H9 (cell line): ENCODE measurements around the gene SEPTIN5. TPM values are rescaled to one million over a fixed set of nuclear protein-coding genes. Genes with fewer than 3 reads are reported as not detected.

Experiments used
- DNase-seq: peaks from one replicate; pipeline ENCODE4 v3.0.0-alpha.2; 2017
- H2AFZ ChIP-seq: one replicate; pipeline ENCODE4 v1.6.1; 2013; ENCODE audit warnings: mild to moderate bottlenecking, low read length, control low read depth, moderate library complexity
- H2AK5ac ChIP-seq: 2 replicates; pipeline ENCODE4 v1.6.1; 2013; ENCODE audit warnings: low read length, control low read depth, mixed read lengths; ENCODE audit not compliant: insufficient read length
- H2BK120ac ChIP-seq: one replicate; pipeline ENCODE4 v1.6.1; 2013; ENCODE audit warnings: low read depth, mild to moderate bottlenecking, low read length, control low read depth, inconsistent platforms; ENCODE audit not compliant: poor library complexity, severe bottlenecking
- H2BK12ac ChIP-seq: 2 replicates; pipeline ENCODE4 v1.6.1; 2013; ENCODE audit warnings: low read length, control low read depth, mixed read lengths, low read depth; ENCODE audit not compliant: insufficient read length
- H2BK15ac ChIP-seq: 2 replicates; pipeline ENCODE4 v1.6.1; 2013; ENCODE audit warnings: low read depth, low read length, control low read depth
- H2BK20ac ChIP-seq: one replicate; pipeline ENCODE4 v1.6.1; 2013; ENCODE audit warnings: low read depth, mild to moderate bottlenecking, low read length, control low read depth, inconsistent platforms; ENCODE audit not compliant: poor library complexity, severe bottlenecking
- H2BK5ac ChIP-seq: 2 replicates; pipeline ENCODE4 v1.6.1; 2013; ENCODE audit warnings: low read length, control low read depth, mixed read lengths; ENCODE audit not compliant: insufficient read length
- H3K14ac ChIP-seq: 2 replicates; pipeline ENCODE4 v1.6.1; 2013; ENCODE audit warnings: low read length, control low read depth; ENCODE audit not compliant: insufficient read depth
- H3K18ac ChIP-seq: 2 replicates; pipeline ENCODE4 v1.6.1; 2013; ENCODE audit warnings: low read depth, mild to moderate bottlenecking, mixed read lengths, low read length, control low read depth; ENCODE audit not compliant: insufficient read length
- H3K23ac ChIP-seq: 2 replicates; pipeline ENCODE4 v1.6.1; 2013; ENCODE audit warnings: low read length, control low read depth, mixed read lengths, low read depth; ENCODE audit not compliant: insufficient read length
- H3K23me2 ChIP-seq: 2 replicates; pipeline ENCODE4 v1.6.1; 2013; ENCODE audit warnings: low read depth, mild to moderate bottlenecking, mixed read lengths, low read length, control low read depth; ENCODE audit not compliant: insufficient read length, poor library complexity, severe bottlenecking
- H3K27ac ChIP-seq: 2 replicates; pipeline ENCODE4 v1.5.1; 2013; ENCODE audit warnings: low read length, control low read depth, mixed read lengths, low read depth; ENCODE audit not compliant: insufficient read length
- H3K27me3 ChIP-seq: 2 replicates; pipeline ENCODE4 v1.6.1; 2013; ENCODE audit warnings: low read length, control low read depth, inconsistent platforms; ENCODE audit not compliant: insufficient read depth
- H3K4ac ChIP-seq: 2 replicates; pipeline ENCODE4 v1.6.1; 2013; ENCODE audit warnings: low read depth, mild to moderate bottlenecking, control low read depth, inconsistent platforms, low read length, moderate library complexity
- H3K4me1 ChIP-seq: 2 replicates; pipeline ENCODE4 v1.6.1; 2013; ENCODE audit warnings: low read length, control low read depth, inconsistent platforms; ENCODE audit not compliant: insufficient read depth
- H3K4me2 ChIP-seq: 2 replicates; pipeline ENCODE4 v1.6.1; 2013; ENCODE audit warnings: low read length, control low read depth, mixed read lengths; ENCODE audit not compliant: insufficient read length, insufficient read depth
- H3K56ac ChIP-seq: 2 replicates; pipeline ENCODE4 v1.6.1; 2013; ENCODE audit warnings: low read depth, mild to moderate bottlenecking, mixed read lengths, low read length, control low read depth; ENCODE audit not compliant: insufficient read length
- H3K79me1 ChIP-seq: 2 replicates; pipeline ENCODE4 v1.6.1; 2013; ENCODE audit warnings: low read depth, mild to moderate bottlenecking, moderate library complexity, low read length, control low read depth, inconsistent platforms; ENCODE audit not compliant: insufficient read depth, poor library complexity, severe bottlenecking
- H3K79me2 ChIP-seq: 2 replicates; pipeline ENCODE4 v1.6.1; 2013; ENCODE audit warnings: low read length, control low read depth, inconsistent platforms; ENCODE audit not compliant: insufficient read depth
- H3K9ac ChIP-seq: 2 replicates; pipeline ENCODE4 v1.6.1; 2013; ENCODE audit warnings: low read length, control low read depth, mixed read lengths; ENCODE audit not compliant: insufficient read length; ENCODE audit errors: extremely low read depth
- H3K9me3 ChIP-seq: one replicate; pipeline ENCODE4 v1.6.1; 2013; ENCODE audit warnings: low read depth, low read length, inconsistent platforms; ENCODE audit not compliant: control insufficient read depth
- H3T11ph ChIP-seq: one replicate; pipeline ENCODE4 v1.6.1; 2013; ENCODE audit warnings: mild to moderate bottlenecking, low read length, control low read depth, inconsistent platforms
- H4K20me1 ChIP-seq: one replicate; pipeline ENCODE4 v1.6.1; 2013; ENCODE audit not compliant: control insufficient read depth, insufficient read length, insufficient read depth
- H4K5ac ChIP-seq: 2 replicates; pipeline ENCODE4 v1.6.1; 2013; ENCODE audit warnings: low read depth, mild to moderate bottlenecking, mixed read lengths, low read length, control low read depth; ENCODE audit not compliant: insufficient read length
- H4K8ac ChIP-seq: replicated peaks from 2 replicates; pipeline ENCODE4 v1.6.1; 2013; ENCODE audit warnings: low read length, control low read depth, mixed read lengths, low read depth; ENCODE audit not compliant: insufficient read length
- H4K91ac ChIP-seq: 2 replicates; pipeline ENCODE4 v1.6.1; 2013; ENCODE audit warnings: low read depth, mild to moderate bottlenecking, moderate library complexity, mixed read lengths, low read length, control low read depth; ENCODE audit not compliant: insufficient read length
- H3K27ac Mint-ChIP-seq, 3 experiments: 2 replicates in 2 of 3; 3 replicates in 1 of 3; pipeline ENCODE4 v1.8.0; 2020 to 2021; ENCODE audit warnings: mixed read lengths in 3 of 3, mild to moderate bottlenecking in 1 of 3, moderate library complexity in 1 of 3
- H3K27me3 Mint-ChIP-seq: 2 replicates; pipeline ENCODE4 v1.8.0; 2021; ENCODE audit warnings: low read depth, mild to moderate bottlenecking, moderate library complexity, mixed read lengths
- H3K36me3 Mint-ChIP-seq, 3 experiments: 2 replicates in 2 of 3; 3 replicates in 1 of 3; pipeline ENCODE4 v1.8.0; 2020 to 2021; ENCODE audit warnings: low read depth in 3 of 3, mixed read lengths in 3 of 3; ENCODE audit not compliant: insufficient read depth in 1 of 3
- H3K4me1 Mint-ChIP-seq, 2 experiments: 2 replicates each; pipeline ENCODE4 v1.8.0; 2020; ENCODE audit warnings: mixed read lengths in 2 of 2
- H3K4me3 Mint-ChIP-seq, 2 experiments: 2 replicates in 1 of 2; 3 replicates in 1 of 2; pipeline ENCODE4 v1.8.0; 2020 to 2021; ENCODE audit warnings: mild to moderate bottlenecking in 2 of 2, mixed read lengths in 2 of 2, moderate library complexity in 1 of 2
- H3K9me3 Mint-ChIP-seq, 2 experiments: 2 replicates in 1 of 2; 3 replicates in 1 of 2; pipeline ENCODE4 v1.8.0; 2020; ENCODE audit warnings: mild to moderate bottlenecking in 2 of 2, mixed read lengths in 2 of 2, moderate library complexity in 1 of 2
- WGBS: extraction: QIAGEN DNeasy Blood & Tissue Kit; methylation state at CpG from one replicate; pipeline ENCODE4 v1.1.7; 2013; ENCODE audit warnings: missing lambda C conversion rate, low lambda C conversion rate, mixed read lengths; ENCODE audit not compliant: insufficient read length; ENCODE audit errors: extremely low coverage; 5-methylcytosine and 5-hydroxymethylcytosine counted together
- total RNA-seq: library from RNA; stranded (reverse); gene quantifications from 2 replicates; pipeline ENCODE4 v1.2.1, GENCODE V29; 2021
- TF ChIP-seq, protein P1 (sequence below): fragments of 200-600 bp; sonication (generic); conservative IDR thresholded peaks from 3 replicates; pipeline ENCODE4 v1.8.0; 2021; ENCODE audit warnings: antibody characterized with exemption, mild to moderate bottlenecking

Gene SEPTIN5
- total RNA-seq, 1 experiment from 2014 or later, result 17.8 TPM

DNA sequence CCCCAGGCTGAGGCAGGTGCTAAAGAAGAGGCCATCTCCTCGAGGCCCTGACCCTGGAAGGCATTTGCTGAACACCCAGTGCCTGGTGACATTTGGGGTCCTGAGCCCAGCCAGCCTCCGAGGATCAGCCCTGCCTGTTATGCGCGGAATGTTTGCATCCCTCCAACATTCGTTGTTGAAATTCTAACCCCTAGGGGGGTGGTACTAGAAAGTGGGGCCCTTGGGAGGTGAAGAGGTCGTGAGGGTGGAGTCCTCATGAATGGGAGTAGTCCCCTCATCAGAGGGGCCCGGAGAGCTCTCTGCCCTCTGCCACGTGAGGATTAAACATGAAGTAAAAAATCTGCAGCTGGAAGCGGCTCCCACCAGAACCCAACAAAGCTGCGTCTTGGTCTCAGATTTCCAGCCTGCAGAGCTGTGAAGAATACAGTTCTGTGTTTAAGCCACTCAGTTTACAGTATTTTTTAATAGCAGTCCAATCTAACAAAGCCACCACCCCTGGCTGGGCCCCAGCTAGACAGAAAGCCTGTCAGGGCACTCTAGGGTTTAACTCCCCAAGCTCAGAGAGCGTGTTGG lies 35.3 kb upstream of the SEPTIN5 start:
- H3K56ac ChIP-seq, result no peak overlapping the region
- H3K4ac ChIP-seq, result no peak overlapping the region
- no peak overlapping the region for H3K4me2 ChIP-seq
- no peak for DNase-seq
- H4K91ac ChIP-seq, result no peak overlapping the region
- H4K20me1 ChIP-seq, result no peaks in the 10 kb centered on the region
- H3K79me2 ChIP-seq, result no peaks in the 10 kb centered on the region
- H4K8ac ChIP-seq, result no peak overlapping the region
- peaks cover 8 to 9% of the 10 kb centered on the region in 2 experiments; a peak in 4 of 5 replicates for H3K9me3 Mint-ChIP-seq
- no peak overlapping the region for H2BK5ac ChIP-seq
- H3K27me3 ChIP-seq, result no peaks in the 10 kb centered on the region
- no peak overlapping the region for H2BK15ac ChIP-seq
- no peaks in the 10 kb centered on the region for H3K23me2 ChIP-seq
- H4K5ac ChIP-seq, result no peak overlapping the region
- H3K9ac ChIP-seq, result no peak overlapping the region
- no peak overlapping the region for H3K27ac Mint-ChIP-seq
- no peak overlapping the region for H2BK12ac ChIP-seq
- no peak overlapping the region; the same call in 1 of the 2 replicates for H3K14ac ChIP-seq
- H2AFZ ChIP-seq, result no peak overlapping the region
- peaks cover 23% of the 10 kb centered on the region for H3K27me3 Mint-ChIP-seq
- H3K9me3 ChIP-seq, result no peaks in the 10 kb centered on the region
- no CpG with 5 or more reads among the region's 11 CpGs for WGBS
- no peak overlapping the region for H3T11ph ChIP-seq
- no peak overlapping the region for H3K27ac ChIP-seq
- TF ChIP-seq, protein P1, sequence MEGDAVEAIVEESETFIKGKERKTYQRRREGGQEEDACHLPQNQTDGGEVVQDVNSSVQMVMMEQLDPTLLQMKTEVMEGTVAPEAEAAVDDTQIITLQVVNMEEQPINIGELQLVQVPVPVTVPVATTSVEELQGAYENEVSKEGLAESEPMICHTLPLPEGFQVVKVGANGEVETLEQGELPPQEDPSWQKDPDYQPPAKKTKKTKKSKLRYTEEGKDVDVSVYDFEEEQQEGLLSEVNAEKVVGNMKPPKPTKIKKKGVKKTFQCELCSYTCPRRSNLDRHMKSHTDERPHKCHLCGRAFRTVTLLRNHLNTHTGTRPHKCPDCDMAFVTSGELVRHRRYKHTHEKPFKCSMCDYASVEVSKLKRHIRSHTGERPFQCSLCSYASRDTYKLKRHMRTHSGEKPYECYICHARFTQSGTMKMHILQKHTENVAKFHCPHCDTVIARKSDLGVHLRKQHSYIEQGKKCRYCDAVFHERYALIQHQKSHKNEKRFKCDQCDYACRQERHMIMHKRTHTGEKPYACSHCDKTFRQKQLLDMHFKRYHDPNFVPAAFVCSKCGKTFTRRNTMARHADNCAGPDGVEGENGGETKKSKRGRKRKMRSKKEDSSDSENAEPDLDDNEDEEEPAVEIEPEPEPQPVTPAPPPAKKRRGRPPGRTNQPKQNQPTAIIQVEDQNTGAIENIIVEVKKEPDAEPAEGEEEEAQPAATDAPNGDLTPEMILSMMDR, result no peak
- no peaks in the 10 kb centered on the region for H3K79me1 ChIP-seq
- no peaks in the 10 kb centered on the region; a peak in 1 of 7 replicates for H3K36me3 Mint-ChIP-seq
- peaks cover 2% of the 10 kb centered on the region; the same call in 1 of the 2 replicates for H3K4me1 ChIP-seq
- no peak overlapping the region for H2AK5ac ChIP-seq
- H3K4me3 Mint-ChIP-seq, result no peak overlapping the region
- no peak overlapping the region for H2BK20ac ChIP-seq
- H3K18ac ChIP-seq, result no peak overlapping the region
- no peak overlapping the region for H2BK120ac ChIP-seq
- peaks cover 6 to 12% of the 10 kb centered on the region in 2 experiments for H3K4me1 Mint-ChIP-seq
- H3K23ac ChIP-seq, result no peak overlapping the region
